ENCODE results near the gene FHL1. TPM values are rescaled to one million over a fixed set of nuclear protein-coding genes. Genes with fewer than 3 reads are reported as not detected.

The FHL1 gene
- total and polyA plus RNA-seq, 4 donors = 875 to 2,126 (median 1,619) TPM

- H3K27ac ChIP-seq (ENCODE audit: low read depth in 1 of 2, low read length in 2 of 2) = no peak overlapping the region
Observed at GRCh38 chrX:136183172-136183571, 35.8 kb downstream of the FHL1 start.

GRCh38 chrX:136183917-136184316 is 36.6 kb downstream of the FHL1 start:
- Histone ChIP-seq H3K27ac (ENCODE audit: low read depth in 1 of 2, low read length in 2 of 2) (no peak overlapping the region), H3K9me3 (ENCODE audit: control insufficient read depth, low read length) (no peaks in the 10 kb centered on the region), H3K27me3 (ENCODE audit: control insufficient read depth in 1 of 2, insufficient read depth in 2 of 2, low read length in 1 of 2) (no peaks in the 10 kb centered on the region), H3K4me1 (ENCODE audit: control insufficient read depth in 1 of 2, insufficient read depth in 2 of 2, low read length in 2 of 2) (peaks cover 0 to 3% of the 10 kb centered on the region in 2 donors), H3K36me3 (ENCODE audit: control insufficient read depth in 1 of 2, insufficient read depth in 2 of 2, low read length in 1 of 2) (no peaks in the 10 kb centered on the region), H3K4me3 (ENCODE audit: low read length in 2 of 2) (no peak overlapping the region)
- DNase-seq (no peak), ATAC-seq (ENCODE audit: low FRiP score) (no peak)
- WGBS, 2 donors = 8 to 14% methylated on average over 1 of the region's 1 CpG
- intact Hi-C loops (cut with DNase I) = no loop called here

More at GRCh38 chrX:136183172-136183571, 35.8 kb downstream of the FHL1 start:
- ATAC-seq (ENCODE audit: low FRiP score) = no peak
- no peaks in the 10 kb centered on the region for H3K27me3 ChIP-seq (ENCODE audit: control insufficient read depth in 1 of 2, insufficient read depth in 2 of 2, low read length in 1 of 2)
- no peak overlapping the region for H3K4me3 ChIP-seq (ENCODE audit: low read length in 2 of 2)
- H3K36me3 ChIP-seq (ENCODE audit: control insufficient read depth in 1 of 2, insufficient read depth in 2 of 2, low read length in 1 of 2) = no peaks in the 10 kb centered on the region
- DNase-seq = no peak
- intact Hi-C loops (cut with DNase I) = no loop called here
- H3K4me1 ChIP-seq (ENCODE audit: control insufficient read depth in 1 of 2, insufficient read depth in 2 of 2, low read length in 2 of 2) = peaks cover 0 to 3% of the 10 kb centered on the region in 2 donors
- H3K9me3 ChIP-seq (ENCODE audit: control insufficient read depth, low read length) = no peaks in the 10 kb centered on the region
- WGBS, 2 donors = 41 to 61% methylated on average over 4 of the region's 4 CpGs

- DNase-seq (no peak), ATAC-seq (ENCODE audit: low FRiP score) (peak; percentile 67)
- 3 to 9% methylated on average over 8 of the region's 8 CpGs for WGBS, 2 donors
- Histone ChIP-seq H3K4me3 (ENCODE audit: low read length in 2 of 2) (no peak overlapping the region), H3K36me3 (ENCODE audit: control insufficient read depth in 1 of 2, insufficient read depth in 2 of 2, low read length in 1 of 2) (no peaks in the 10 kb centered on the region), H3K27ac (ENCODE audit: low read depth in 1 of 2, low read length in 2 of 2) (no peak overlapping the region), H3K9me3 (ENCODE audit: control insufficient read depth, low read length) (no peaks in the 10 kb centered on the region), H3K27me3 (ENCODE audit: control insufficient read depth in 1 of 2, insufficient read depth in 2 of 2, low read length in 1 of 2) (no peaks in the 10 kb centered on the region), H3K4me1 (ENCODE audit: control insufficient read depth in 1 of 2, insufficient read depth in 2 of 2, low read length in 2 of 2) (no peaks in the 10 kb centered on the region)
- intact Hi-C loops (cut with DNase I) = no loop called here
Observed at GRCh38 chrX:136185401-136186022, 38.2 kb downstream of the FHL1 start.

GRCh38 chrX:136186023-136186413 is 38.7 kb downstream of the FHL1 start:
- Histone ChIP-seq H3K4me1 (ENCODE audit: control insufficient read depth in 1 of 2, insufficient read depth in 2 of 2, low read length in 2 of 2) (peaks cover 0 to under 1% of the 10 kb centered on the region in 2 donors), H3K4me3 (ENCODE audit: low read length in 2 of 2) (no peak overlapping the region), H3K27me3 (ENCODE audit: control insufficient read depth in 1 of 2, insufficient read depth in 2 of 2, low read length in 1 of 2) (no peaks in the 10 kb centered on the region), H3K27ac (ENCODE audit: low read depth in 1 of 2, low read length in 2 of 2) (peak overlapping the region in 1 of 2 donors; percentile 71), H3K36me3 (ENCODE audit: control insufficient read depth in 1 of 2, insufficient read depth in 2 of 2, low read length in 1 of 2) (no peaks in the 10 kb centered on the region), H3K9me3 (ENCODE audit: control insufficient read depth, low read length) (no peaks in the 10 kb centered on the region)
- DNase-seq (no peak), ATAC-seq (ENCODE audit: low FRiP score) (no peak)
- intact Hi-C loops (cut with DNase I) = no loop called here
- 3 to 35% methylated on average over 3 of the region's 3 CpGs for WGBS, 2 donors

- no peaks in the 10 kb centered on the region for H3K9me3 ChIP-seq (ENCODE audit: control insufficient read depth, low read length)
- no peak overlapping the region for H3K4me3 ChIP-seq (ENCODE audit: low read length in 2 of 2)
- WGBS, 2 donors = 3 to 26% methylated on average over 2 of the region's 2 CpGs
- H3K36me3 ChIP-seq (ENCODE audit: control insufficient read depth in 1 of 2, insufficient read depth in 2 of 2, low read length in 1 of 2) = no peaks in the 10 kb centered on the region
- no peaks in the 10 kb centered on the region for H3K27me3 ChIP-seq (ENCODE audit: control insufficient read depth in 1 of 2, insufficient read depth in 2 of 2, low read length in 1 of 2)
- intact Hi-C loops (cut with DNase I) = no loop called here
- H3K27ac ChIP-seq (ENCODE audit: low read depth in 1 of 2, low read length in 2 of 2) = peak overlapping the region in 1 of 2 donors; percentile 70
- DNase-seq (no peak), ATAC-seq (ENCODE audit: low FRiP score) (peak; percentile 15)
- H3K4me1 ChIP-seq (ENCODE audit: control insufficient read depth in 1 of 2, insufficient read depth in 2 of 2, low read length in 2 of 2) = peaks cover 2% of the 10 kb centered on the region in 2 donors
Observed at GRCh38 chrX:136189222-136189621, 41.9 kb downstream of the FHL1 start.

- 44 to 56% methylated on average over 10 of the region's 10 CpGs for WGBS, 2 donors
- ATAC-seq (ENCODE audit: low FRiP score) = no peak
- Histone ChIP-seq H3K27ac (ENCODE audit: low read depth in 1 of 2, low read length in 2 of 2) (peak overlapping the region in 1 of 2 donors; percentile 67), H3K4me3 (ENCODE audit: low read length in 2 of 2) (no peak overlapping the region), H3K27me3 (ENCODE audit: control insufficient read depth in 1 of 2, insufficient read depth in 2 of 2, low read length in 1 of 2) (no peaks in the 10 kb centered on the region), H3K9me3 (ENCODE audit: control insufficient read depth, low read length) (no peaks in the 10 kb centered on the region), H3K36me3 (ENCODE audit: control insufficient read depth in 1 of 2, insufficient read depth in 2 of 2, low read length in 1 of 2) (no peaks in the 10 kb centered on the region), H3K4me1 (ENCODE audit: control insufficient read depth in 1 of 2, insufficient read depth in 2 of 2, low read length in 2 of 2) (peaks cover 2% of the 10 kb centered on the region in 2 donors)
- intact Hi-C loops (cut with DNase I) = no loop called here
- no peak for DNase-seq
Observed at GRCh38 chrX:136190038-136190713, 42.8 kb downstream of the FHL1 start.

- Histone ChIP-seq H3K4me3 (ENCODE audit: low read length in 2 of 2) (no peak overlapping the region), H3K9me3 (ENCODE audit: control insufficient read depth, low read length) (no peaks in the 10 kb centered on the region), H3K36me3 (ENCODE audit: control insufficient read depth in 1 of 2, insufficient read depth in 2 of 2, low read length in 1 of 2) (no peaks in the 10 kb centered on the region), H3K27me3 (ENCODE audit: control insufficient read depth in 1 of 2, insufficient read depth in 2 of 2, low read length in 1 of 2) (no peaks in the 10 kb centered on the region), H3K27ac (ENCODE audit: low read depth in 1 of 2, low read length in 2 of 2) (no peak overlapping the region), H3K4me1 (ENCODE audit: control insufficient read depth in 1 of 2, insufficient read depth in 2 of 2, low read length in 2 of 2) (peaks cover 2% of the 10 kb centered on the region in 2 donors)
- ATAC-seq (ENCODE audit: low FRiP score) (no peak), DNase-seq (no peak)
- intact Hi-C loops (cut with DNase I) = no loop called here
- 37 to 47% methylated on average over 6 of the region's 6 CpGs for WGBS, 2 donors
Observed at GRCh38 chrX:136191171-136191570, 43.8 kb downstream of the FHL1 start.

- ATAC-seq (ENCODE audit: low FRiP score) (no peak), DNase-seq (no peak)
- Histone ChIP-seq H3K27me3 (ENCODE audit: control insufficient read depth in 1 of 2, insufficient read depth in 2 of 2, low read length in 1 of 2) (no peaks in the 10 kb centered on the region), H3K27ac (ENCODE audit: low read depth in 1 of 2, low read length in 2 of 2) (peak overlapping the region in 1 of 2 donors; percentile 16), H3K4me1 (ENCODE audit: control insufficient read depth in 1 of 2, insufficient read depth in 2 of 2, low read length in 2 of 2) (peaks cover 2% of the 10 kb centered on the region in 2 donors), H3K36me3 (ENCODE audit: control insufficient read depth in 1 of 2, insufficient read depth in 2 of 2, low read length in 1 of 2) (no peaks in the 10 kb centered on the region), H3K9me3 (ENCODE audit: control insufficient read depth, low read length) (no peaks in the 10 kb centered on the region), H3K4me3 (ENCODE audit: low read length in 2 of 2) (no peak overlapping the region)
- WGBS, 2 donors = 61 to 74% methylated on average over 2 of the region's 2 CpGs
- intact Hi-C loops (cut with DNase I) = no loop called here
Observed at GRCh38 chrX:136192135-136192534, 44.8 kb downstream of the FHL1 start.

Data from aorta (tissue), 5 donors.